C4-2B (cell line): ENCODE results near the gene KRT7.

Source experiments
- ZFX ChIP-seq: fragments of 450-650 bp; IDR thresholded peaks from 2 replicates; pipeline ENCODE4 v1.6.1; 2017
- TF ChIP-seq, protein P1 (sequence below): fragments of 450-650 bp; conservative IDR thresholded peaks from 2 replicates; pipeline ENCODE4 v1.5.1; 2017; ENCODE audit warnings: mild to moderate bottlenecking

DNA sequence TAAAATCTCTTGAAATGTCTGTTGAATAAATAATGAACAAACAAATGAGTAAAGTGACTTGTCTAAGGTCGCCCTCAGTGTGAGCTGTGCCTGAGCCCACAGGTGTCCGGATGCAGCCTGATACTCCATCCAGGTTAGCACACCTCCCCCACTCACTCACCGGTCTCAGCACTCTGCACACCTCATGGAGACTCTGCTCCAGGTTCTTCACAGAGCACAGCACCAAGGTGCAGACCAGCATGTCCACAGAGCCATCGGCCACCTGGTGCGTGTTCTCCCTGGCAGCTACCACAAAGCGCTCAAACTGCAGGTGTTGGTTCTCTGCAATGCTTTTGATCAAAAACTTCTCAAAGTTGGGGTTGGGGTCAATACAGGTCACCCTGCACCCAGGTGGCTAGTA, 4.1 kb upstream of the KRT7 start:
- TF ChIP-seq, protein P1, sequence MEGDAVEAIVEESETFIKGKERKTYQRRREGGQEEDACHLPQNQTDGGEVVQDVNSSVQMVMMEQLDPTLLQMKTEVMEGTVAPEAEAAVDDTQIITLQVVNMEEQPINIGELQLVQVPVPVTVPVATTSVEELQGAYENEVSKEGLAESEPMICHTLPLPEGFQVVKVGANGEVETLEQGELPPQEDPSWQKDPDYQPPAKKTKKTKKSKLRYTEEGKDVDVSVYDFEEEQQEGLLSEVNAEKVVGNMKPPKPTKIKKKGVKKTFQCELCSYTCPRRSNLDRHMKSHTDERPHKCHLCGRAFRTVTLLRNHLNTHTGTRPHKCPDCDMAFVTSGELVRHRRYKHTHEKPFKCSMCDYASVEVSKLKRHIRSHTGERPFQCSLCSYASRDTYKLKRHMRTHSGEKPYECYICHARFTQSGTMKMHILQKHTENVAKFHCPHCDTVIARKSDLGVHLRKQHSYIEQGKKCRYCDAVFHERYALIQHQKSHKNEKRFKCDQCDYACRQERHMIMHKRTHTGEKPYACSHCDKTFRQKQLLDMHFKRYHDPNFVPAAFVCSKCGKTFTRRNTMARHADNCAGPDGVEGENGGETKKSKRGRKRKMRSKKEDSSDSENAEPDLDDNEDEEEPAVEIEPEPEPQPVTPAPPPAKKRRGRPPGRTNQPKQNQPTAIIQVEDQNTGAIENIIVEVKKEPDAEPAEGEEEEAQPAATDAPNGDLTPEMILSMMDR: no peak
- TF ChIP-seq ZFX: no peak
